Stomach (tissue), 4 donors: Measurements from ENCODE around the gene ANKS1B.

Experiments
- CTCF ChIP-seq, 7 experiments: fragments of 450-650 bp in 4 of 7; fragments of 200-600 bp in 3 of 7; sonication (generic) in 3 of 7; IDR thresholded peaks; one replicate each; pipeline ENCODE4 v1.5.1; 2016 to 2019; ENCODE audit warnings: antibody characterized with exemption in 7 of 7, control low read depth in 2 of 7, mild to moderate bottlenecking in 1 of 7
- EP300 ChIP-seq: sonication (generic); formaldehyde crosslinking; IDR thresholded peaks from one replicate; pipeline ENCODE4 v1.6.1; 2017; ENCODE audit warnings: antibody characterized with exemption
- POLR2A ChIP-seq, 4 donors: fragments of 450-650 bp; IDR thresholded peaks; one replicate each; pipeline ENCODE4 v1.6.1; 2016; ENCODE audit warnings: antibody characterized with exemption in 4 of 4, control low read depth in 2 of 4, mild to moderate bottlenecking in 1 of 4, moderate library complexity in 1 of 4
- POLR2AphosphoS5 ChIP-seq, 3 donors: sonication (generic); formaldehyde crosslinking; IDR thresholded peaks; one replicate each; pipeline ENCODE4 v1.6.1; 2016; ENCODE audit warnings: antibody characterized with exemption in 3 of 3

- no peak for TF ChIP-seq CTCF (IDR thresholded peaks at IDR 0.05)
- TF ChIP-seq EP300: no peak
- no peak for TF ChIP-seq POLR2A (IDR thresholded peaks at IDR 0.05)
- TF ChIP-seq POLR2AphosphoS5 (IDR thresholded peaks at IDR 0.05): no peak
Observed at GRCh38 chr12:99493197-99493596, 491.5 kb downstream of the ANKS1B start.
